HG02678 (cell line): ENCODE data around the gene CHCHD4.
"Not testable (repeated sequence)": the region's sequence is repeated elsewhere in the genome, so short reads cannot be mapped to it uniquely, and the experiment has no call there.

Source experiments
- ATAC-seq: cut with Tn5 transposase; IDR thresholded peaks from one replicate; pipeline ENCODE4 v1.9.1; 2021; ENCODE audit warnings: mild to moderate bottlenecking, moderate library complexity; ENCODE audit not compliant: unreplicated experiment

Gene CHCHD4

GRCh38 chr3:14077310-14077709 lies 47.4 kb downstream of the CHCHD4 start:
- no peak for ATAC-seq

DNA sequence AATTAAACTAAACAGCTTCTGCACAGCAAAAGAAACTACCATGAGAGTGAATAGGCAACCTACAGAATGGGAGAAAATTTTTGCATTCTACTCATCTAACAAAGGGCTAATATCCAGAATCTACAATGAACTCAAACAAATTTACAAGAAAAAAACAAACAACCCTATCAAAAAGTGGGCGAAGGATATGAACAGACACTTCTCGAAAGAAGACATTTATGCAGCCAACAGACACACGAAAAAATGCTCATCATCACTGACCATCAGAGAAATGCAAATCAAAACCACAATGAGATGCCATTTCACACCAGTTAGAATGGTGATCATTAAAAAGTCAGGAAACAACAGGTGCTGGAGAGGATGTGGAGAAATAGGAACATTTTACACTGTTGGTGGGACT lies 49.4 kb downstream of the CHCHD4 start:
- not testable (repeated sequence) for ATAC-seq

DNA sequence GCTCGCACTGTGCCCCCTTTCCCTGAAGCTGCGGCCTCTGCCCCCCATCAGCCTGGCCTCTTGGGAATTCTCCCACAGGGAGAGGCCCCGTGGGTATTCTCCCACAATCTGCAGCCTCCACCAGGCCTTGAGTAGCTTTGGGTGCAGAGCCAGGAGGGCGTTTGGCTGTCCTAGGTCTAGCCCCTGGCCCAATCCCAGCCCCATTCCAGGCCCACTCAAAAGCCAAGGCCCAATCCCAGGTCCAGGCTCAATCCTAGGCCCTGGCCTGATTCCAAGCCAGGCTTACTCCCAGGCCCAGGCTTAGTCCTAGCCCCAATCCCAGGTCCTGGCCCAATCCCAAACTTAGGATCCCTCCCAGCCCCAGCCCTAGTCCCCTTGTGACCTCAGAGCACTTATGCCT lies 59.8 kb downstream of the CHCHD4 start:
- no peak for ATAC-seq

GRCh38 chr3:14063152-14063551 lies 61.5 kb downstream of the CHCHD4 start:
- ATAC-seq, result no peak
